BJ (cell line): ENCODE data around the gene UBE2N. TPM values are rescaled to one million over a fixed set of nuclear protein-coding genes. Genes with fewer than 3 reads are reported as not detected.

ENCODE experiments used
- CTCF ChIA-PET: fragments of 350-600 bp; formaldehyde crosslinking; extraction: SDS; loops from one replicate; lab custom pipeline; 2021; ENCODE audit warnings: antibody characterized with exemption, inconsistent platforms; lab: Yijun Ruan, JAX
- POLR2A ChIA-PET: fragments of 300-600 bp; sonication (Branson Sonifier 250); formaldehyde crosslinking; extraction: SDS; loops from one replicate; lab custom pipeline; 2021; ENCODE audit warnings: antibody characterized with exemption; lab: Charles Lee
- DNase-seq: peaks from one replicate; pipeline ENCODE4 v3.0.0-alpha.2; 2011; ENCODE audit warnings: low read depth
- H3K27me3 ChIP-seq: 2 replicates; pipeline ENCODE4 v1.6.0; 2011; ENCODE audit warnings: low read length; ENCODE audit not compliant: control insufficient read depth, insufficient read depth
- H3K36me3 ChIP-seq: 2 replicates; pipeline ENCODE4 v1.5.1; 2011; ENCODE audit warnings: low read length; ENCODE audit not compliant: control insufficient read depth, insufficient read depth
- H3K4me3 ChIP-seq: 2 replicates; pipeline ENCODE4 v1.5.1; 2011; ENCODE audit warnings: low read depth, mild to moderate bottlenecking, control low read depth, low read length
- CTCF ChIP-seq: IDR thresholded peaks from 2 replicates; pipeline ENCODE4 v1.5.1; 2011; ENCODE audit warnings: low read depth, mild to moderate bottlenecking, control low read depth, inconsistent platforms, low read length, moderate library complexity; ENCODE audit not compliant: insufficient read depth
- polyA plus RNA-seq: library from polyadenylated mRNA; depleted of rRNA; stranded (reverse); fragments of >200 nt; gene quantifications from 2 replicates; pipeline ENCODE4 v1.2.3, GENCODE V29; 2011

Gene UBE2N
- polyA plus RNA-seq, 1 experiment: 182 TPM

- ChIA-PET CTCF (interaction anchor here (0.7 kb wide), 1 partner anchor 1231 kb away, joined by 3 read pairs; no protein-coding TSS in a partner anchor), POLR2A (no interaction called here)
- Histone ChIP-seq H3K4me3 (no peak overlapping the region), H3K36me3 (no peaks in the 10 kb centered on the region), H3K27me3 (no peaks in the 10 kb centered on the region)
- no peak for TF ChIP-seq CTCF
- no peak for DNase-seq
Observed at GRCh38 chr12:93363841-93364297, 77.9 kb downstream of the UBE2N start.

GRCh38 chr12:93361151-93361919, 80.4 kb downstream of the UBE2N start:
- H3K4me3 ChIP-seq: no peak overlapping the region
- CTCF ChIA-PET: interaction anchor here (0.6 kb wide), 1 partner anchor 9 kb away, joined by 3 read pairs; no protein-coding TSS in a partner anchor
- no peaks in the 10 kb centered on the region for H3K36me3 ChIP-seq
- POLR2A ChIA-PET: no interaction called here
- no peaks in the 10 kb centered on the region for H3K27me3 ChIP-seq
- DNase-seq: no peak
- TF ChIP-seq CTCF: no peak

GRCh38 chr12:93360688-93361087, 81.1 kb downstream of the UBE2N start:
- ChIA-PET POLR2A (no interaction called here), CTCF (no interaction called here)
- Histone ChIP-seq H3K27me3 (no peaks in the 10 kb centered on the region), H3K4me3 (no peak overlapping the region), H3K36me3 (no peaks in the 10 kb centered on the region)
- no peak for TF ChIP-seq CTCF
- DNase-seq: no peak

- H3K36me3 ChIP-seq: no peaks in the 10 kb centered on the region
- ChIA-PET POLR2A (no interaction called here), CTCF (interaction anchor here (1.1 to 1.4 kb wide), 2 partner anchors 23 to 93 kb away, joined by 3 read pairs; no protein-coding TSS in a partner anchor)
- no peak for TF ChIP-seq CTCF
- no peak for DNase-seq
- no peaks in the 10 kb centered on the region for H3K27me3 ChIP-seq
- H3K4me3 ChIP-seq: no peak overlapping the region
Observed at GRCh38 chr12:93358821-93359220, 82.9 kb downstream of the UBE2N start.

- H3K36me3 ChIP-seq: no peaks in the 10 kb centered on the region
- no peak for TF ChIP-seq CTCF
- POLR2A ChIA-PET: no interaction called here
- CTCF ChIA-PET: interaction anchor here (1.4 kb wide), 1 partner anchor 22 kb away, joined by 3 read pairs; no protein-coding TSS in a partner anchor
- DNase-seq: no peak
- H3K4me3 ChIP-seq: no peak overlapping the region
- H3K27me3 ChIP-seq: no peaks in the 10 kb centered on the region
Observed at GRCh38 chr12:93358058-93358457, 83.7 kb downstream of the UBE2N start.
